Measurements from ENCODE around the gene MRC1.

DNA sequence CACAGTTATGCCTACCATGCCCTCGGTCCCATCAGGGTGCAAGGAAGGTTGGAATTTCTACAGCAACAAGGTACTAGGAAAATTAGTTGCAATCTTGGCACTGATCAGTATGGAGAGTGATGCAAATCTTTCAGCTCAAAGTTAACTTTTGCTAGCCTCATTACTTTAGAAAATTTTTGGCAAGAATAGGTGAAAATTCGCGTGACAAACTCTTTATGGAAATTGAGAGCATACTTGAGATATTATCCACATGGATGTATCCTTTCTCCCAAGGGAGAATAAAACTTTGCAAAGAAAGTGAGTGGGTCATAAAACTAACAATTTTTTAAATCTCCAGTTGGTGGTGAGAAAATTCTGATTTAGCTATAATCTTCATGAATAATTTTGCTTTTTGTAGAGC, 71.5 kb downstream of the MRC1 start:
- TF ChIP-seq, protein P1, sequence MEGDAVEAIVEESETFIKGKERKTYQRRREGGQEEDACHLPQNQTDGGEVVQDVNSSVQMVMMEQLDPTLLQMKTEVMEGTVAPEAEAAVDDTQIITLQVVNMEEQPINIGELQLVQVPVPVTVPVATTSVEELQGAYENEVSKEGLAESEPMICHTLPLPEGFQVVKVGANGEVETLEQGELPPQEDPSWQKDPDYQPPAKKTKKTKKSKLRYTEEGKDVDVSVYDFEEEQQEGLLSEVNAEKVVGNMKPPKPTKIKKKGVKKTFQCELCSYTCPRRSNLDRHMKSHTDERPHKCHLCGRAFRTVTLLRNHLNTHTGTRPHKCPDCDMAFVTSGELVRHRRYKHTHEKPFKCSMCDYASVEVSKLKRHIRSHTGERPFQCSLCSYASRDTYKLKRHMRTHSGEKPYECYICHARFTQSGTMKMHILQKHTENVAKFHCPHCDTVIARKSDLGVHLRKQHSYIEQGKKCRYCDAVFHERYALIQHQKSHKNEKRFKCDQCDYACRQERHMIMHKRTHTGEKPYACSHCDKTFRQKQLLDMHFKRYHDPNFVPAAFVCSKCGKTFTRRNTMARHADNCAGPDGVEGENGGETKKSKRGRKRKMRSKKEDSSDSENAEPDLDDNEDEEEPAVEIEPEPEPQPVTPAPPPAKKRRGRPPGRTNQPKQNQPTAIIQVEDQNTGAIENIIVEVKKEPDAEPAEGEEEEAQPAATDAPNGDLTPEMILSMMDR (conservative IDR thresholded peaks at IDR 0.05): no peak
- TF ChIP-seq ZFX (IDR thresholded peaks at IDR 0.05): no peak
